HG02884 (cell line): Measurements from ENCODE around the gene PCED1B.

Source experiments
- ATAC-seq: cut with Tn5 transposase; IDR thresholded peaks from one replicate; pipeline ENCODE4 v1.9.1; 2021; ENCODE audit warnings: mild to moderate bottlenecking, moderate library complexity; ENCODE audit not compliant: unreplicated experiment

Gene PCED1B

GRCh38 chr12:47088021-47088944 is 8.9 kb downstream of the PCED1B start:
- ATAC-seq, result no peak

GRCh38 chr12:47091009-47091408 is 11.6 kb downstream of the PCED1B start:
- no peak for ATAC-seq

GRCh38 chr12:47094804-47095203 is 15.4 kb downstream of the PCED1B start:
- ATAC-seq, result no peak

- ATAC-seq, result no peak
Observed at GRCh38 chr12:47095446-47096236, 16.2 kb downstream of the PCED1B start.

GRCh38 chr12:47097276-47097896 is 18.0 kb downstream of the PCED1B start:
- no peak for ATAC-seq

- ATAC-seq, result no peak
Observed at GRCh38 chr12:47098099-47098498, 18.7 kb downstream of the PCED1B start.

- no peak for ATAC-seq
Observed at GRCh38 chr12:47099610-47100009, 20.2 kb downstream of the PCED1B start.

- ATAC-seq, result no peak
Observed at GRCh38 chr12:47100160-47100559, 20.7 kb downstream of the PCED1B start.

- ATAC-seq, result no peak
Observed at GRCh38 chr12:47102406-47102805, 23.0 kb downstream of the PCED1B start.

- no peak for ATAC-seq
Observed at GRCh38 chr12:47102845-47103651, 23.6 kb downstream of the PCED1B start.

- ATAC-seq, result no peak
Observed at GRCh38 chr12:47105914-47106674, 26.7 kb downstream of the PCED1B start.

- no peak for ATAC-seq
Observed at GRCh38 chr12:47107446-47107845, 28.0 kb downstream of the PCED1B start.

GRCh38 chr12:47107926-47108325 is 28.5 kb downstream of the PCED1B start:
- ATAC-seq, result no peak

- no peak for ATAC-seq
Observed at GRCh38 chr12:47110011-47110541, 30.7 kb downstream of the PCED1B start.

GRCh38 chr12:47110718-47111391 is 31.4 kb downstream of the PCED1B start:
- ATAC-seq, result no peak

- no peak for ATAC-seq
Observed at GRCh38 chr12:47111392-47111778, 32.0 kb downstream of the PCED1B start.

GRCh38 chr12:47111854-47112253 is 32.4 kb downstream of the PCED1B start:
- ATAC-seq, result no peak

GRCh38 chr12:47112679-47113078 is 33.3 kb downstream of the PCED1B start:
- no peak for ATAC-seq

- ATAC-seq, result no peak
Observed at GRCh38 chr12:47114481-47114892, 35.1 kb downstream of the PCED1B start.
